RWPE1 (cell line): ENCODE measurements around the gene ADAMTS5.

Experiments used
- CTCF ChIA-PET: fragments of 350-600 bp; sonication (Branson Sonifier 250); formaldehyde crosslinking; extraction: SDS; loops from one replicate; lab custom pipeline; 2021; lab: Yijun Ruan, JAX
- POLR2A ChIA-PET: fragments of 400-600 bp; formaldehyde crosslinking; extraction: SDS; loops from one replicate; lab custom pipeline; 2020; ENCODE audit warnings: antibody characterized with exemption; ENCODE audit not compliant: low non-redundant PET; lab: Yijun Ruan, JAX
- DNase-seq: peaks from one replicate; pipeline ENCODE4 v3.0.0; 2012; ENCODE audit warnings: low spot score
- H3K27ac ChIP-seq: fragments of 450-650 bp; 2 replicates; pipeline ENCODE4 v1.5.1; 2017
- TF ChIP-seq, protein P1 (sequence below): fragments of 450-650 bp; conservative IDR thresholded peaks from 2 replicates; pipeline ENCODE4 v1.5.1; 2017; ENCODE audit warnings: low read depth, mild to moderate bottlenecking

ADAMTS5 gene

DNA sequence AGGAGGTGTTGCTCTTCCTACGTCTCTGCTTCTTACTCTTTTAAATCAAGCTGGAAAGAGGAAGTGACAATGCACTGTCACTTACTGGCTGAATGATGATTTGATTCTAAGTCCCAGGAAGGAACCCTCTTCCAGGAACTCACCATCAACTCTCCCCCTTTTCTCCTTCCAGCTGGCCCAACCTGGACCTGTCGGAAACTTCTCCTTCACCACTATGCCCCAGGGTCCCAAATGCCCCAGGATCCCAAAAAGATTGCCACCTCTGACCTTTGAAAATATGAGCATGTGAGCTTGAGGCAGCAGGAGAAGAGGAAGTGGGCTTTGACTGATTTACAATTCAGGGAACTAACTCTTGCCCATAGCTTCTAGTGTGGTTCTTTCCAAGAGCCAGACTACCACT is 5.3 kb upstream of the ADAMTS5 start:
- POLR2A ChIA-PET: no interaction called here
- DNase-seq: no peak
- CTCF ChIA-PET: no interaction called here
- TF ChIP-seq, protein P1, sequence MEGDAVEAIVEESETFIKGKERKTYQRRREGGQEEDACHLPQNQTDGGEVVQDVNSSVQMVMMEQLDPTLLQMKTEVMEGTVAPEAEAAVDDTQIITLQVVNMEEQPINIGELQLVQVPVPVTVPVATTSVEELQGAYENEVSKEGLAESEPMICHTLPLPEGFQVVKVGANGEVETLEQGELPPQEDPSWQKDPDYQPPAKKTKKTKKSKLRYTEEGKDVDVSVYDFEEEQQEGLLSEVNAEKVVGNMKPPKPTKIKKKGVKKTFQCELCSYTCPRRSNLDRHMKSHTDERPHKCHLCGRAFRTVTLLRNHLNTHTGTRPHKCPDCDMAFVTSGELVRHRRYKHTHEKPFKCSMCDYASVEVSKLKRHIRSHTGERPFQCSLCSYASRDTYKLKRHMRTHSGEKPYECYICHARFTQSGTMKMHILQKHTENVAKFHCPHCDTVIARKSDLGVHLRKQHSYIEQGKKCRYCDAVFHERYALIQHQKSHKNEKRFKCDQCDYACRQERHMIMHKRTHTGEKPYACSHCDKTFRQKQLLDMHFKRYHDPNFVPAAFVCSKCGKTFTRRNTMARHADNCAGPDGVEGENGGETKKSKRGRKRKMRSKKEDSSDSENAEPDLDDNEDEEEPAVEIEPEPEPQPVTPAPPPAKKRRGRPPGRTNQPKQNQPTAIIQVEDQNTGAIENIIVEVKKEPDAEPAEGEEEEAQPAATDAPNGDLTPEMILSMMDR: no peak
- no peak overlapping the region for H3K27ac ChIP-seq

DNA sequence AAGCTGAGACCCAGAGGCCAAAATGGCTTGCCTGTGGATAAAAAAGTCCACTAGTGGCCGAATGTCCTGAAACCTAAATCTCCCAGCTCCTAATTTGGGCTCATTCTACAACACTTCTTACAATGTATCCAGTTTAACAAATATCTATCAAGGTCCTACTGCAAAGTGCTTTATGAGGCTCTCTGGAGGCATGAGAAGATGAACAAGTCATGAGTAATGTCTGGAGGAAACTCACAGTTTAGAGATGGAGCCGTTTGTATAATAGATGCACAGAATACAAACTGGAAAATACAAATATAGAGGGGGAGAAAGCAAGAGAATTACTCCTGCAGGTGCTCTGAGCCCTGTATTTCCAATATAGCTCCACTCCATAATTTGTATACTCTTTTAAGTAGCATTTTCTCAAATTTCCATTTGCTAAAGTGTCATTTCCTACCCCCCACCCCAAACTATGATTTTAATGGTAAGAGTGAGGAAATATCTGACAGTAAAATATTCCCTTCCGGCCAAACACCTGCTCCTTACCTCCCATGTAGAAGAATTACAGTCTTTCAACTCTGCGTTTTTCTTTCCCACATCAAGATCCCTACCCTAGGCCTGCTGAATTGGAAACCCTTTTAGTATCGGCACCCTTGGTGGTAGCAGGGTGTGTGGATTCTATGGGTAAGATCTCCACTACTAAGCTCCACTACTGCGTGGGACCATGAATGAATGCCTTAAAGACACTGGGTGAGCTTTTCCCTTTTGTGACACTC is 3.3 kb upstream of the ADAMTS5 start:
- POLR2A ChIA-PET: no interaction called here
- CTCF ChIA-PET: no interaction called here
- H3K27ac ChIP-seq: no peak overlapping the region
- TF ChIP-seq, protein P1: no peak
- DNase-seq: no peak

DNA sequence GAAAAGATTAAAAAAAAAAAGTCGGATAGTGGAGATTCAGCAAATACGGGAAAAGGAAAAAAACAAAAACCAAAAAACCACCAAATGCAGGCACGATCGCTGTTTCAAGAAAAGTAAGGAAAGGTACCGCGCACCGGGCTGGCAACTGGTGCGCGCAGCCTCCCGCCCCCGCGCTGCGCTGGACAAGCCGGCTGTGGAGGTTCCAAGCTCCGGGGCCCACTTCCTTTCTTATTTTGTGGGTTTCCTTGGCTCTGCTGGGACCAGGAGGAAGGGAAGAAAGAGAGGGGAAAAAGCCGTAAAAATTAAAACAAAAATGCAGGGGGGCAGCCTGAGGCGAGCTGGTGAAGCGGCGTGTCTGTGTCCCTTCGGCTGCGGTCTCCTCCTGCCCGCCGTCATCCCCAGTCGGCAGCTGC is 233 bp downstream of the ADAMTS5 start:
- no peak for DNase-seq
- TF ChIP-seq, protein P1: no peak
- ChIA-PET CTCF (no interaction called here), POLR2A (no interaction called here)
- no peak overlapping the region for H3K27ac ChIP-seq

DNA sequence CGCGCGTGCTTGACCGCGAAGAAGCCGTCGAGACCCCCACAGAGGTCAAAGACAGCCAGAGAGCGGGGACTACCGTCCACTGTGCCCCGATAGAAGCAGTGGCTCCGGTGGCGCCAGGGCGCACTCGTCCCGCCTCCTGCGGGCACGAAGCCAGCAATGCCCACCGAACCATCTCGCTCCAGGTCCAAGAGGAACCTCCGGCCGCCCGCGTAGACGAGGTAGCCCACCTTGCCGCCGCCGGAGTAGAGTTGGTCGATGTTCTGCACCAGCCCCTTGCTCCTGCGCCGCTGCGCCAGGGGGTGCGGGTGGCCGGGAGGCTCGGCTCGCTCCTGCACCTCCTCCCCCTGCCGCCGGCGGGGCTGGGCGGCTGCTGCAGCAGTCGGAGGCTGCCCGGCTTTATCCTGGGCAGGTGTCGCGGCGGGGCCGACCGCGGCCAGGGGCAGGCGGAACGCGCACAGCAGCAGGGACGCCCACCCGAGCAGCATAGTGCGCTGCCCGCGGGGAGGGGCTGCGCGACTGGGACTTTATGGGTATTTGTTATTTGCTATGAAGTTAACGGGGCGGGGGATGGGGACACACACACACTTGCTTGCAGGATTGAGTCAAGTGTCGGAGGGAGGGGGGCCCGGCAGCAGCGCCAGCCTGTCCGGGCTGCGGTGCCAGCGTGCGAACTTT is 844 bp downstream of the ADAMTS5 start:
- DNase-seq: no peak
- ChIA-PET CTCF (no interaction called here), POLR2A (no interaction called here)
- TF ChIP-seq, protein P1: no peak
- no peak overlapping the region for H3K27ac ChIP-seq

DNA sequence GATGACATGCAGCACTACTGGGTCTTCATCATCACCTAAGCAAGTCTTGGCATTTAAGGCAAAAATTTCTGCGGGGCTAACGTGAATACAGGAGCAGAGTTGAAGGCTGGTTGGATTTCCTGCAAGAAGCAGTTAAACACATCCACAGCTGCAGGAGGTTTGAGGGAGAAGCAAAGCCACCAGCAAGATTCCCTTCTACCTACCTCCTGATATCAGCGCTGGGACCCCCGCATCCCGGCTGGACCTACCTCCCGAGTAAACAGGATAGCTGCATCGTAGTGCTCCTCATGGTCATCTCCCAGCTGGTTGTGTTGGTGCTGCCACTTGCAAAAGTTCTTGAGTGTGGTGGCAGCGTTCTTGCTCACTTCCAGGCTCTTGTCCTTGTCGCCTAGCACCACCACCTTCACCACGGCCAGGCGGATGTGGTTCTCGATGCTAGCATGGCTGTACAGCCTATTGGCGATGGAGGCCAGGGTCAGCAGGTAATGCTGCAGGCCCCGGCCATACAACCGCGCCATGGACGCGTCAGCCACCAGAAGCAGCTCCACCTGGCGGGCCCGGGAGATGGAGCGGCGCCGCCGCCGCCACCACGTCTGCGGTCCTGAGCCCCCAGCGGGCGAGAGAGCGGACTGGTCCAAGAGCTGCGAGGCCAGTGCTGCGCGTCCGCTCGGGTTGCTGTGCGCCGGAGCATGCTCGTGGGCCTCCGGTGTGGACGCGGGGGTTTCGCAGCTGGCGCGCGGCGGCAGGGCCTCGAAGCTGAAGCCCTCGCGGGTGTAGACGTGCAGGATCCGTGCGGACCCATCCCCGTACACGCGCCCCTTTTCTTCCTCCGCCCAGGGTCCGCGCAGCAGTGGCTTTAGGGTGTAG is 1.6 kb downstream of the ADAMTS5 start:
- DNase-seq: no peak
- TF ChIP-seq, protein P1: no peak
- H3K27ac ChIP-seq: no peak overlapping the region
- POLR2A ChIA-PET: no interaction called here
- CTCF ChIA-PET: no interaction called here

DNA sequence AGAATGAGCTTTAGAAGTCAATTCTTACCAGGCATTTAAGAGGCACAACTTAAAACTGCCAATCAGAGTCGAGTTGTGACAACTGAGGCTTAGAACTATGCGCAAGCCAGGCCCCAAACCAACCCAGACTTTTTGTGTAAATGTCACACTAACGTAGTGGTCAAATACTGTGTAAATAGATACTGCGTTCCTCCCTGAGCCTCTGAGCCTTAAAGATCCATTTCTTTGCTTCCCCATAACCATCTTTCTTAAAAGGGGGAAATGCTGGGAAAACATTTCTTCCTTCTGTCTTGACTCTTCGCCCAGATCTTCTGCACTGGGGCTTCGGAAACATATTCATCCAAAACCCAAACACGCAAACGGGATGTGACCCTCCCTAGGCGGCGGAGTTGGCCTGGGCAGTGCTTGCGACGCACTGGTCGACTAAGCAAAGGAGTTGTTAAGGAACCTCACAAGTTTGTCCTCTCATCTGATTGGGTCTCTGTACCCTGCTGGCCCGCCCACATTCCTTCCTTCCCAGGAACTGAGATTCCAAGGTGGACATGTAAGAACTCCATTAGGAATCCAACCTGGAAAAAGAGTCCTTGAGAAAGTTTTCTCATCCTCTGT is 2.6 kb downstream of the ADAMTS5 start:
- POLR2A ChIA-PET: no interaction called here
- TF ChIP-seq, protein P1: no peak
- CTCF ChIA-PET: no interaction called here
- no peak for DNase-seq
- no peak overlapping the region for H3K27ac ChIP-seq
